VCaP (cell line): ENCODE results near the gene ATRNL1.

Source experiments
- H3K27ac ChIP-seq: fragments of 450-650 bp; 2 replicates; pipeline ENCODE4 v1.5.1; 2017
- CTCF ChIP-seq: fragments of 450-650 bp; conservative IDR thresholded peaks from 2 replicates; pipeline ENCODE4 v1.5.1; 2017; ENCODE audit warnings: mild to moderate bottlenecking, moderate library complexity

The ATRNL1 gene

GRCh38 chr10:115921795-115922194 lies 828.6 kb downstream of the ATRNL1 start:
- TF ChIP-seq CTCF: no peak
- no peak overlapping the region for H3K27ac ChIP-seq

- no peak for TF ChIP-seq CTCF
- no peak overlapping the region for H3K27ac ChIP-seq
Measured at GRCh38 chr10:115931309-115931708, 838.1 kb downstream of the ATRNL1 start.

- no peak for TF ChIP-seq CTCF
- H3K27ac ChIP-seq: no peak overlapping the region
Measured at GRCh38 chr10:115932099-115932498, 838.9 kb downstream of the ATRNL1 start.

- TF ChIP-seq CTCF: no peak
- H3K27ac ChIP-seq: no peak overlapping the region
Measured at GRCh38 chr10:115933098-115933497, 839.9 kb downstream of the ATRNL1 start.

GRCh38 chr10:115935731-115936130 lies 842.6 kb downstream of the ATRNL1 start:
- no peak for TF ChIP-seq CTCF
- H3K27ac ChIP-seq: no peak overlapping the region

GRCh38 chr10:115936926-115937767 lies 844.0 kb downstream of the ATRNL1 start:
- TF ChIP-seq CTCF: no peak
- H3K27ac ChIP-seq: no peak overlapping the region

GRCh38 chr10:115937768-115938056 lies 844.5 kb downstream of the ATRNL1 start:
- no peak overlapping the region for H3K27ac ChIP-seq
- no peak for TF ChIP-seq CTCF
